HL-60 (cell line): ENCODE measurements around the gene ONECUT2.

Experiments used
- DNase-seq, 2 experiments: peaks; one replicate each; pipeline ENCODE4 v3.0.0-alpha.2; 2010 to 2020; ENCODE audit warnings: low read depth in 1 of 2, low spot score in 1 of 2
- H3K27ac ChIP-seq: fragments of 250-450 bp; sonication (Bioruptor Pico); replicated peaks from 2 replicates; pipeline ENCODE4 v1.5.1; 2020; ENCODE audit warnings: mild to moderate bottlenecking, moderate library complexity
- H3K27me3 ChIP-seq: fragments of 250-450 bp; sonication (Bioruptor Pico); 2 replicates; pipeline ENCODE4 v1.5.1; 2021; ENCODE audit warnings: mild to moderate bottlenecking, moderate library complexity; ENCODE audit not compliant: insufficient read depth, poor library complexity, severe bottlenecking
- H3K4me3 ChIP-seq: replicated peaks from 2 replicates; pipeline ENCODE4 v1.5.1; 2011; ENCODE audit warnings: mild to moderate bottlenecking, control low read depth, low read length; ENCODE audit not compliant: insufficient read depth
- GABPA ChIP-seq: IDR thresholded peaks from 2 replicates; pipeline ENCODE4 v1.6.1; 2012; ENCODE audit warnings: low read depth
- POLR2AphosphoS5 ChIP-seq: IDR thresholded peaks from 2 replicates; pipeline ENCODE4 v1.6.1; 2012; ENCODE audit warnings: low read depth
- SPI1 ChIP-seq: IDR thresholded peaks from 2 replicates; pipeline ENCODE4 v1.6.1; 2012; ENCODE audit warnings: low read depth, mild to moderate bottlenecking, borderline replicate concordance
- TF ChIP-seq, protein P1 (sequence below): IDR thresholded peaks from 2 replicates; pipeline ENCODE4 v1.6.1; 2012; ENCODE audit warnings: low read depth; ENCODE audit not compliant: insufficient replicate concordance
- TF ChIP-seq, protein P2 (sequence below): IDR thresholded peaks from one replicate; pipeline ENCODE4 v1.5.1; 2011; ENCODE audit warnings: low read length, control low read depth, inconsistent platforms; ENCODE audit not compliant: insufficient read depth

The ONECUT2 gene

DNA sequence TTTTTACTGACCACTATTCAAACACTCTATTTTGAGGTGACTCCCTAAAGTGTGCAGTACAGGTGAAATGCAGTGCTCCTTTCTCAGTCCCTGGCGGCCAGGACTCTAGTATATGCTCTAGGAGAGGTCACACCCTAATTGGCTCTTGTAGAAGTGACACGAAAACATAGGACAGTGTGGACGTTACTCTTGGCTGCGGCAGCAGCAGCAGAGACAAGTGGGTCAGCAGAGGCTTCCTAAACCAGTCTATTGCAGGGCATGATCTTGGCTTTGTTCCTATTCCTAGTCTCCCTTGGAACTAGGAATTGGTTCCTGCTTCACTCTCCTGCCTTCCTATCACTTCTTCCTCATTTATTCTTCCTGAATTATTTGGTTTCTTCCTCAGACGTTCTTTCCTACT, 10.1 kb upstream of the ONECUT2 start:
- Histone ChIP-seq H3K27ac (no peak overlapping the region), H3K4me3 (no peak overlapping the region), H3K27me3 (peaks cover 67% of the 10 kb centered on the region)
- no peak for TF ChIP-seq GABPA
- no peak for TF ChIP-seq POLR2AphosphoS5
- TF ChIP-seq, protein P1, sequence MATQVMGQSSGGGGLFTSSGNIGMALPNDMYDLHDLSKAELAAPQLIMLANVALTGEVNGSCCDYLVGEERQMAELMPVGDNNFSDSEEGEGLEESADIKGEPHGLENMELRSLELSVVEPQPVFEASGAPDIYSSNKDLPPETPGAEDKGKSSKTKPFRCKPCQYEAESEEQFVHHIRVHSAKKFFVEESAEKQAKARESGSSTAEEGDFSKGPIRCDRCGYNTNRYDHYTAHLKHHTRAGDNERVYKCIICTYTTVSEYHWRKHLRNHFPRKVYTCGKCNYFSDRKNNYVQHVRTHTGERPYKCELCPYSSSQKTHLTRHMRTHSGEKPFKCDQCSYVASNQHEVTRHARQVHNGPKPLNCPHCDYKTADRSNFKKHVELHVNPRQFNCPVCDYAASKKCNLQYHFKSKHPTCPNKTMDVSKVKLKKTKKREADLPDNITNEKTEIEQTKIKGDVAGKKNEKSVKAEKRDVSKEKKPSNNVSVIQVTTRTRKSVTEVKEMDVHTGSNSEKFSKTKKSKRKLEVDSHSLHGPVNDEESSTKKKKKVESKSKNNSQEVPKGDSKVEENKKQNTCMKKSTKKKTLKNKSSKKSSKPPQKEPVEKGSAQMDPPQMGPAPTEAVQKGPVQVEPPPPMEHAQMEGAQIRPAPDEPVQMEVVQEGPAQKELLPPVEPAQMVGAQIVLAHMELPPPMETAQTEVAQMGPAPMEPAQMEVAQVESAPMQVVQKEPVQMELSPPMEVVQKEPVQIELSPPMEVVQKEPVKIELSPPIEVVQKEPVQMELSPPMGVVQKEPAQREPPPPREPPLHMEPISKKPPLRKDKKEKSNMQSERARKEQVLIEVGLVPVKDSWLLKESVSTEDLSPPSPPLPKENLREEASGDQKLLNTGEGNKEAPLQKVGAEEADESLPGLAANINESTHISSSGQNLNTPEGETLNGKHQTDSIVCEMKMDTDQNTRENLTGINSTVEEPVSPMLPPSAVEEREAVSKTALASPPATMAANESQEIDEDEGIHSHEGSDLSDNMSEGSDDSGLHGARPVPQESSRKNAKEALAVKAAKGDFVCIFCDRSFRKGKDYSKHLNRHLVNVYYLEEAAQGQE, result no peak
- no peak for TF ChIP-seq SPI1
- TF ChIP-seq, protein P2, sequence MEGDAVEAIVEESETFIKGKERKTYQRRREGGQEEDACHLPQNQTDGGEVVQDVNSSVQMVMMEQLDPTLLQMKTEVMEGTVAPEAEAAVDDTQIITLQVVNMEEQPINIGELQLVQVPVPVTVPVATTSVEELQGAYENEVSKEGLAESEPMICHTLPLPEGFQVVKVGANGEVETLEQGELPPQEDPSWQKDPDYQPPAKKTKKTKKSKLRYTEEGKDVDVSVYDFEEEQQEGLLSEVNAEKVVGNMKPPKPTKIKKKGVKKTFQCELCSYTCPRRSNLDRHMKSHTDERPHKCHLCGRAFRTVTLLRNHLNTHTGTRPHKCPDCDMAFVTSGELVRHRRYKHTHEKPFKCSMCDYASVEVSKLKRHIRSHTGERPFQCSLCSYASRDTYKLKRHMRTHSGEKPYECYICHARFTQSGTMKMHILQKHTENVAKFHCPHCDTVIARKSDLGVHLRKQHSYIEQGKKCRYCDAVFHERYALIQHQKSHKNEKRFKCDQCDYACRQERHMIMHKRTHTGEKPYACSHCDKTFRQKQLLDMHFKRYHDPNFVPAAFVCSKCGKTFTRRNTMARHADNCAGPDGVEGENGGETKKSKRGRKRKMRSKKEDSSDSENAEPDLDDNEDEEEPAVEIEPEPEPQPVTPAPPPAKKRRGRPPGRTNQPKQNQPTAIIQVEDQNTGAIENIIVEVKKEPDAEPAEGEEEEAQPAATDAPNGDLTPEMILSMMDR, result no peak
- DNase-seq, result no peak

DNA sequence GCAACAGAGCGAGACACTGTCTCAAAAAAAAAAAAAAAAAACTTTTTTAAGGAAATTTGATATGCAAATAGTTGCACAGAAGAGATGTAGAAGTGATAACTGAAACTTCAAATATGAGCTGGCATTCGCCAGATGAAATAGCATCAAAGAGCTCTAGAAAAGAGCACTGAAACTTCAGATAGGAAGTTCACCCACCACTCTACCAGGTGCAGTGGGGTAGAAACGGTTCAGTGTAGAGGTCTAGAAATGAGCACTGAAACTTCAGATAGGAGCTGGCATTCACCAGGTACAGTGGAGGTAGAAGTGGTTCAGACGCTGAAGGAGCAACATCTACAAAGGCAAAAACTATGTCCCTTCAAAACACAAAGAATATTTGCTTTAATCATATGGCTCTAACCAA, 9.0 kb upstream of the ONECUT2 start:
- peaks cover 78% of the 10 kb centered on the region for H3K27me3 ChIP-seq
- no peak overlapping the region for H3K4me3 ChIP-seq
- no peak for DNase-seq
- TF ChIP-seq SPI1 (no peak), GABPA (no peak), POLR2AphosphoS5 (no peak)
- TF ChIP-seq, protein P2, result no peak
- TF ChIP-seq, protein P1, result no peak
- no peak overlapping the region for H3K27ac ChIP-seq

DNA sequence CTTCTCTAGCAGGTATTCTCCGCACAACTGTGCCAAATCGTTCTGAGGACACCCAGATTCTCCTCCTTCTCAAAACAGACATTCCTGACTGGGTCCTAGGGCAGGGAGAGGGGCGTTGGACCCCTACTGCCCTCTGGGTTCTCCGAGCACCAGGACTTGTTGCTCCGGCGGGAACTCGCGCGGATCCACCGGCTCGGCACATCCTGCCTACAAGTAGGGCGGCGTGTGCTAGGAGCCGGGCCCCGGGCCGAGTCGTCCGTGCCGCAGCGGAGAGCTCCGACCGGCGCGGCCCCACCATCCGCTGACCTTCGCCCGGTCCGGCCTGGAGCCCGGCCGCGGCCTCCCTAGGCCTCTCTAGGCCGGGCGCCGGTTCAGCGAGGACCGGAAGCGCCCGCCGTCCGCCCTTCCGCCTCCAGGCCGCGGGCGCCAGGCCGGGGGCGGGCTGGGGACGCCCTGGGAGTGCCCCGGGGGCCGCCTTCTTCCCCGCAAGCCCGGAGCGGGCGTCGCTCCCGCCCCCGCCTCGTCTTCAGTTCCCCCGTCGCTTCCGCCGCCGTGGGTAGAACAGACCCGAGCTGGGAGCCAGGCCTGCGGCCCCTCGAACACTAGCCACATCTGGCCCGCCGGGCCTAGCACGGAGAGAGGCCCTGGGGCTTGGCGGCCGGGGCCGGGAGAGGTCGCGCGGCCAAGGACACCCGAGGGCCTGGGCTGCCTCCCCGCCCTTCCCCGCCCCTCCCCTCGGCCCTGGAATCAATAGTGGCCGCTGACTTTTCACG, 7.6 kb upstream of the ONECUT2 start:
- no peak overlapping the region for H3K4me3 ChIP-seq
- no peak for TF ChIP-seq GABPA
- TF ChIP-seq POLR2AphosphoS5, result no peak
- TF ChIP-seq, protein P2, result no peak
- TF ChIP-seq, protein P1, result no peak
- TF ChIP-seq SPI1, result no peak

More for the DNA sequence above, 7.6 kb upstream of the ONECUT2 start:
- no peak for DNase-seq
- Histone ChIP-seq H3K27ac (no peak overlapping the region), H3K27me3 (peaks cover 80% of the 10 kb centered on the region)
